Measurements from ENCODE around the gene TFDP1. TPM values are rescaled to one million over a fixed set of nuclear protein-coding genes. Genes with fewer than 3 reads are reported as not detected.

Gene TFDP1
- total RNA-seq: 47.2 and 59.0 TPM in 2 replicates

GRCh38 chr13:113584205-113584869, at the start of gene TFDP1:
Gene TFDP1 (plus strand): TSS chr13:113584753. CDS start chr13:113585838, 1,085 bp downstream.

GRCh38 chr13:113657851-113658741, 73.5 kb downstream of the TFDP1 start, which contains the start of gene ATP4B:
Gene ATP4B (minus strand): TSS chr13:113658198. CDS start chr13:113658144, 54 bp downstream.

GRCh38 chr13:113666951-113667701, 82.6 kb downstream of the TFDP1 start, which contains the start of gene GRK1:
Gene GRK1 (plus strand): TSS chr13:113667219. CDS start chr13:113667387, 168 bp downstream.

Other genes with a start within 250 kb of the TFDP1 start
- gene GRTP1, start 220.6 kb upstream of the TFDP1 start, total RNA-seq: 0.59 TPM in 2 replicates
- 0.85 and 1.1 TPM in 2 replicates for gene ADPRHL1, start 131.3 kb upstream of the TFDP1 start, total RNA-seq
- gene DCUN1D2, start 94.0 kb upstream of the TFDP1 start, total RNA-seq: 10.6 and 11.3 TPM in 2 replicates
- gene ATP4B, start 73.4 kb downstream of the TFDP1 start, total RNA-seq: not detected in 2 replicates
- gene GRK1, start 82.5 kb downstream of the TFDP1 start, total RNA-seq: 0.03 TPM in 1 of 2 replicates, not detected in the other
- 0.13 and 1.2 TPM in 2 replicates for gene TMEM255B, start 174.5 kb downstream of the TFDP1 start, total RNA-seq